Bronchus fibroblast of lung (primary cell): Measurements from ENCODE around the gene MSH5. TPM values are rescaled to one million over a fixed set of nuclear protein-coding genes. Genes with fewer than 3 reads are reported as not detected.

Experiments
- total RNA-seq: library from RNA; depleted of rRNA; stranded (reverse); fragments of >200 nt; gene quantifications from 2 replicates; pipeline ENCODE4 v1.2.3, GENCODE V29; 2015

MSH5 gene
- total RNA-seq, 1 donor from 2014 or later, result 10.9 TPM

Other genes with a start within 250 kb of the MSH5 start
- 22.4 and 24.2 TPM in 2 replicates for gene MICB, start 241.9 kb upstream of the MSH5 start, total RNA-seq
- not detected in 2 replicates for gene MCCD1, start 211.0 kb upstream of the MSH5 start, total RNA-seq
- 498 and 551 TPM in 2 replicates for gene DDX39B, start 198.0 kb upstream of the MSH5 start, total RNA-seq
- 1.2 and 2.7 TPM in 2 replicates for gene ATP6V1G2, start 193.4 kb upstream of the MSH5 start, total RNA-seq
- 17.7 and 19.9 TPM in 2 replicates for gene NFKBIL1, start 192.4 kb upstream of the MSH5 start, total RNA-seq
- gene LTA, start 167.7 kb upstream of the MSH5 start, total RNA-seq, result not detected in 2 replicates
- gene TNF, start 164.4 kb upstream of the MSH5 start, total RNA-seq, result not detected in 2 replicates
- gene LTB, start 157.6 kb upstream of the MSH5 start, total RNA-seq, result not detected in 2 replicates
- not detected in 2 replicates for gene LST1, start 153.7 kb upstream of the MSH5 start, total RNA-seq
- gene NCR3, start 147.0 kb upstream of the MSH5 start, total RNA-seq, result not detected in 2 replicates
- gene AIF1, start 124.8 kb upstream of the MSH5 start, total RNA-seq, result 0.15 TPM in 1 of 2 replicates, not detected in the other
- gene PRRC2A, start 119.3 kb upstream of the MSH5 start, total RNA-seq, result 103 and 107 TPM in 2 replicates
- 265 and 271 TPM in 2 replicates for gene BAG6, start 87.3 kb upstream of the MSH5 start, total RNA-seq
- gene APOM, start 84.1 kb upstream of the MSH5 start, total RNA-seq, result 2.9 and 3.6 TPM in 2 replicates
- 15.6 and 17.7 TPM in 2 replicates for gene C6orf47, start 79.2 kb upstream of the MSH5 start, total RNA-seq
- gene GPANK1, start 75.0 kb upstream of the MSH5 start, total RNA-seq, result 14.0 and 14.4 TPM in 2 replicates
- 316 and 357 TPM in 2 replicates for gene CSNK2B, start 73.9 kb upstream of the MSH5 start, total RNA-seq
- gene LY6G5B, start 70.0 kb upstream of the MSH5 start, total RNA-seq, result 0.84 and 1.3 TPM in 2 replicates
- 1.0 and 2.2 TPM in 2 replicates for gene LY6G5C, start 58.9 kb upstream of the MSH5 start, total RNA-seq
- 23.5 and 25.1 TPM in 2 replicates for gene ABHD16A, start 36.7 kb upstream of the MSH5 start, total RNA-seq
- not detected in 2 replicates for gene LY6G6F, start 33.1 kb upstream of the MSH5 start, total RNA-seq
- gene LY6G6D, start 24.7 kb upstream of the MSH5 start, total RNA-seq, result not detected in 2 replicates
- gene LY6G6C, start 18.3 kb upstream of the MSH5 start, total RNA-seq, result not detected in 2 replicates
- gene MPIG6B, start 16.6 kb upstream of the MSH5 start, total RNA-seq, result not detected in 2 replicates
- gene DDAH2, start 10.7 kb upstream of the MSH5 start, total RNA-seq, result 56.0 and 63.8 TPM in 2 replicates
- 974 and 1,027 TPM in 2 replicates for gene CLIC1, start 3.5 kb upstream of the MSH5 start, total RNA-seq
- gene SAPCD1, start 22.7 kb downstream of the MSH5 start, total RNA-seq, result 3.2 and 5.8 TPM in 2 replicates
- 0.45 and 0.67 TPM in 2 replicates for gene VWA7, start 37.3 kb downstream of the MSH5 start, total RNA-seq
- 90.6 and 111 TPM in 2 replicates for gene VARS1, start 55.7 kb downstream of the MSH5 start, total RNA-seq
- 133 and 134 TPM in 2 replicates for gene LSM2, start 67.0 kb downstream of the MSH5 start, total RNA-seq
- gene HSPA1L, start 75.3 kb downstream of the MSH5 start, total RNA-seq, result 0.30 and 0.50 TPM in 2 replicates
- gene HSPA1A, start 75.5 kb downstream of the MSH5 start, total RNA-seq, result 56.3 and 60.4 TPM in 2 replicates
- gene HSPA1B, start 87.7 kb downstream of the MSH5 start, total RNA-seq, result 112 and 118 TPM in 2 replicates
- 53.8 and 61.4 TPM in 2 replicates for gene NEU1, start 122.8 kb downstream of the MSH5 start, total RNA-seq
- gene SLC44A4, start 139.0 kb downstream of the MSH5 start, total RNA-seq, result 0.45 TPM in 1 of 2 replicates, not detected in the other
- gene EHMT2, start 157.7 kb downstream of the MSH5 start, total RNA-seq, result 38.7 and 39.8 TPM in 2 replicates
- 3.0 and 3.3 TPM in 2 replicates for gene ZBTB12, start 162.1 kb downstream of the MSH5 start, total RNA-seq
- gene C2, start 187.7 kb downstream of the MSH5 start, total RNA-seq, result 0.17 and 0.30 TPM in 2 replicates
- 2.0 and 2.7 TPM in 2 replicates for gene CFB, start 206.1 kb downstream of the MSH5 start, total RNA-seq
- gene NELFE, start 219.0 kb downstream of the MSH5 start, total RNA-seq, result 142 and 144 TPM in 2 replicates
- 44.4 and 46.7 TPM in 2 replicates for gene SKIC2, start 219.2 kb downstream of the MSH5 start, total RNA-seq
- gene DXO, start 232.1 kb downstream of the MSH5 start, total RNA-seq, result 17.5 and 21.9 TPM in 2 replicates
- gene C4A, start 242.1 kb downstream of the MSH5 start, total RNA-seq, result 2.7 and 2.8 TPM in 2 replicates